Caco-2 (cell line): Measurements from ENCODE around the gene GNG7. TPM values are rescaled to one million over a fixed set of nuclear protein-coding genes. Genes with fewer than 3 reads are reported as not detected.

ENCODE experiments used
- BruUV-seq: library from RNA; stranded (reverse); fragments of 400-500 nt; replicated peaks from 2 replicates; lab custom pipeline; 2021; lab: Mats Ljungman, UMichigan
- CTCF ChIA-PET: fragments of 300-600 bp; sonication (Branson Sonifier 250); formaldehyde crosslinking; loops from one replicate; lab custom pipeline; 2022; ENCODE audit warnings: antibody characterized with exemption; lab: Charles Lee
- POLR2A ChIA-PET: fragments of 300-600 bp; sonication (Branson Sonifier 250); formaldehyde crosslinking; loops from one replicate; lab custom pipeline; 2022; ENCODE audit warnings: antibody characterized with exemption; lab: Charles Lee
- DNase-seq, 2 experiments: peaks; one replicate each; pipeline versions ENCODE4 v3.0.0 to v3.0.0-alpha.2; 2020 to 2022
- H3K27me3 ChIP-seq: replicated peaks from 2 replicates; pipeline ENCODE4 v1.6.0; 2011; ENCODE audit warnings: low read length; ENCODE audit not compliant: control insufficient read depth, insufficient read depth
- H3K36me3 ChIP-seq: 2 replicates; pipeline ENCODE4 v1.5.1; 2011; ENCODE audit warnings: low read length; ENCODE audit not compliant: control insufficient read depth, insufficient read depth
- H3K4me1 ChIP-seq: fragments of 250-450 bp; sonication (Bioruptor Pico); 2 replicates; pipeline ENCODE4 v1.5.1; 2020; ENCODE audit warnings: mild to moderate bottlenecking
- H3K4me3 ChIP-seq: 2 replicates; pipeline ENCODE4 v1.5.1; 2011; ENCODE audit warnings: low read depth, mild to moderate bottlenecking, control low read depth, low read length
- H3K9me3 ChIP-seq: fragments of 250-450 bp; sonication (Bioruptor Pico); 2 replicates; pipeline ENCODE4 v1.5.1; 2020; ENCODE audit warnings: mild to moderate bottlenecking, moderate library complexity
- H3K27ac Mint-ChIP-seq: one replicate; pipeline ENCODE4 v1.8.0; 2022; ENCODE audit warnings: mixed read lengths; ENCODE audit not compliant: unreplicated experiment
- H3K27me3 Mint-ChIP-seq: one replicate; pipeline ENCODE4 v1.8.0; 2022; ENCODE audit warnings: mixed read lengths; ENCODE audit not compliant: insufficient read depth, unreplicated experiment
- H3K36me3 Mint-ChIP-seq: one replicate; pipeline ENCODE4 v1.8.0; 2022; ENCODE audit warnings: mild to moderate bottlenecking, mixed read lengths; ENCODE audit not compliant: insufficient read depth, unreplicated experiment
- H3K4me1 Mint-ChIP-seq: one replicate; pipeline ENCODE4 v1.8.0; 2022; ENCODE audit warnings: low read depth, mixed read lengths; ENCODE audit not compliant: unreplicated experiment
- H3K4me3 Mint-ChIP-seq: one replicate; pipeline ENCODE4 v1.8.0; 2022; ENCODE audit warnings: mild to moderate bottlenecking, moderate library complexity, mixed read lengths; ENCODE audit not compliant: unreplicated experiment
- H3K9me3 Mint-ChIP-seq: one replicate; pipeline ENCODE4 v1.8.0; 2022; ENCODE audit warnings: mixed read lengths; ENCODE audit not compliant: unreplicated experiment
- CTCF ChIP-seq, 2 experiments: fragments of 200-600 bp in 1 of 2; IDR thresholded peaks; 1 replicate in 1 of 2; 2 replicates in 1 of 2; pipeline versions ENCODE4 v1.5.1 to v1.8.0; 2011 to 2022; ENCODE audit warnings: antibody characterized with exemption in 1 of 2, control low read depth in 1 of 2, inconsistent platforms in 1 of 2, low read depth in 1 of 2, low read length in 1 of 2, mild to moderate bottlenecking in 1 of 2, moderate library complexity in 1 of 2; ENCODE audit not compliant: insufficient read depth in 1 of 2, severe bottlenecking in 1 of 2, unreplicated experiment in 1 of 2
- intact Hi-C: fragments of 100-400 bp; cut with micrococcal nuclease; formaldehyde crosslinking; loops from one replicate; pipeline ENCODE4 v1.10.0; 2022; ENCODE audit not compliant: unreplicated experiment
- total RNA-seq: library from RNA; stranded (reverse); gene quantifications from 2 replicates; pipeline ENCODE4 v1.2.3, GENCODE V29; 2022

The GNG7 gene
- total RNA-seq, 1 experiment from 2014 or later = 0.43 TPM

GRCh38 chr19:2659856-2660432 is 42.5 kb downstream of the GNG7 start:
- TF ChIP-seq CTCF (IDR thresholded peaks at IDR 0.05; ENCODE audit: insufficient read depth in 1 of 2, low read depth in 1 of 2, low read length in 1 of 2, severe bottlenecking in 1 of 2, unreplicated experiment in 1 of 2) = no peak
- POLR2A ChIA-PET = no interaction called here
- Mint-ChIP-seq H3K27ac (no peak overlapping the region), H3K4me1 (no peaks in the 10 kb centered on the region), H3K9me3 (no peaks in the 10 kb centered on the region), H3K36me3 (peaks cover 5% of the 10 kb centered on the region), H3K4me3 (no peak overlapping the region), H3K27me3 (no peaks in the 10 kb centered on the region)
- Histone ChIP-seq H3K36me3 (no peaks in the 10 kb centered on the region), H3K4me3 (no peak overlapping the region), H3K27me3 (no peaks in the 10 kb centered on the region), H3K4me1 (no peaks in the 10 kb centered on the region), H3K9me3 (no peaks in the 10 kb centered on the region)
- CTCF ChIA-PET = interaction anchor here (0.6 to 2.6 kb wide), 3 partner anchors 12 to 90 kb away, joined by 3 to 17 read pairs (median 4); no protein-coding TSS in a partner anchor
- DNase-seq = no peak
- intact Hi-C loops = no loop called here
- no TSS peak for BruUV-seq

- no peak for TF ChIP-seq CTCF (IDR thresholded peaks at IDR 0.05; ENCODE audit: insufficient read depth in 1 of 2, low read depth in 1 of 2, low read length in 1 of 2, severe bottlenecking in 1 of 2, unreplicated experiment in 1 of 2)
- no peaks in the 10 kb centered on the region for H3K9me3 Mint-ChIP-seq
- H3K9me3 ChIP-seq = no peaks in the 10 kb centered on the region
- H3K27me3 ChIP-seq = no peaks in the 10 kb centered on the region
- no peaks in the 10 kb centered on the region for H3K4me1 Mint-ChIP-seq
- H3K27me3 Mint-ChIP-seq = peaks cover 2% of the 10 kb centered on the region
- H3K36me3 ChIP-seq = no peaks in the 10 kb centered on the region
- no peak overlapping the region for H3K4me3 ChIP-seq
- ChIA-PET POLR2A (no interaction called here), CTCF (no interaction called here)
- no peak overlapping the region for H3K27ac Mint-ChIP-seq
- BruUV-seq = no TSS peak
- DNase-seq = no peak
- intact Hi-C loops = no loop called here
- peaks cover 5% of the 10 kb centered on the region for H3K36me3 Mint-ChIP-seq
- H3K4me1 ChIP-seq = no peaks in the 10 kb centered on the region
- H3K4me3 Mint-ChIP-seq = no peak overlapping the region
Measured at GRCh38 chr19:2656533-2656932, 46.0 kb downstream of the GNG7 start.

- no TSS peak for BruUV-seq
- DNase-seq = no peak
- Mint-ChIP-seq H3K36me3 (peaks cover 5% of the 10 kb centered on the region), H3K27ac (no peak overlapping the region), H3K4me1 (no peaks in the 10 kb centered on the region), H3K4me3 (no peak overlapping the region), H3K27me3 (peaks cover 9% of the 10 kb centered on the region), H3K9me3 (no peaks in the 10 kb centered on the region)
- intact Hi-C loops = no loop called here
- H3K4me3 ChIP-seq = no peak overlapping the region
- no peak for TF ChIP-seq CTCF (IDR thresholded peaks at IDR 0.05; ENCODE audit: insufficient read depth in 1 of 2, low read depth in 1 of 2, low read length in 1 of 2, severe bottlenecking in 1 of 2, unreplicated experiment in 1 of 2)
- no peaks in the 10 kb centered on the region for H3K4me1 ChIP-seq
- no peaks in the 10 kb centered on the region for H3K27me3 ChIP-seq
- no peaks in the 10 kb centered on the region for H3K9me3 ChIP-seq
- ChIA-PET CTCF (interaction anchor here (0.6 kb wide), 1 partner anchor 37 kb away, joined by 3 read pairs; no protein-coding TSS in a partner anchor), POLR2A (no interaction called here)
- no peaks in the 10 kb centered on the region for H3K36me3 ChIP-seq
Measured at GRCh38 chr19:2653710-2654707, 48.5 kb downstream of the GNG7 start.
